Measurements from ENCODE around the gene AK1.

DNA sequence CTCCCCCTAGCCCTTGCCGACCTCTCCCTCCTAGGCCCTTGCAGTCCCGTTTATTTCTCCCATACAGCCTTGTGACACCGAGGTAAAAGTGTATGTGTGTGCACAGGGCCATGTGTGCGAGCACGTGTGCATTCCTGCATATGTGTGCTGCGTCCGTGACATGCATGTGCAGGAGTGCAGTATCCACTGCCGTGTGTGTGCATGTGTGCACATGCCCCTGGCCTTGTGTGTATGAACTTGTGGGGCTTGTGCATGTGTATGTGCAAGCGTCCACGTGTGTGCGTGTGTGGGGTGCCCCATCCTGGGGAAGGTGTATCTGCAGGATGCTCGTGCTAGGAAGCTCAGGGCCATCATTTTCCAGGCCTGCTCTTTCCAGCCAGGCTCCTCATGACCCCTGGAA is 6.6 kb downstream of the AK1 start:
- TF ChIP-seq CTCF (conservative IDR thresholded peaks at IDR 0.05; ENCODE audit: low read depth in 2 of 2) (no peak), POLR2AphosphoS5 (IDR thresholded peaks at IDR 0.05; ENCODE audit: low read depth) (no peak), EZH2phosphoT487 (IDR thresholded peaks at IDR 0.05; ENCODE audit: unreplicated experiment) (no peak), EZH2 (IDR thresholded peaks at IDR 0.05; ENCODE audit: low read depth, unreplicated experiment) (no peak), CREB1 (CRISPR knock-in tag; IDR thresholded peaks at IDR 0.05; ENCODE audit: low read depth) (no peak), ETS1 (IDR thresholded peaks at IDR 0.05) (no peak), JUNB (IDR thresholded peaks at IDR 0.05; ENCODE audit: unreplicated experiment) (no peak), STAT1 (IDR thresholded peaks at IDR 0.05; ENCODE audit: unreplicated experiment) (no peak)
- TF ChIP-seq, protein P1, sequence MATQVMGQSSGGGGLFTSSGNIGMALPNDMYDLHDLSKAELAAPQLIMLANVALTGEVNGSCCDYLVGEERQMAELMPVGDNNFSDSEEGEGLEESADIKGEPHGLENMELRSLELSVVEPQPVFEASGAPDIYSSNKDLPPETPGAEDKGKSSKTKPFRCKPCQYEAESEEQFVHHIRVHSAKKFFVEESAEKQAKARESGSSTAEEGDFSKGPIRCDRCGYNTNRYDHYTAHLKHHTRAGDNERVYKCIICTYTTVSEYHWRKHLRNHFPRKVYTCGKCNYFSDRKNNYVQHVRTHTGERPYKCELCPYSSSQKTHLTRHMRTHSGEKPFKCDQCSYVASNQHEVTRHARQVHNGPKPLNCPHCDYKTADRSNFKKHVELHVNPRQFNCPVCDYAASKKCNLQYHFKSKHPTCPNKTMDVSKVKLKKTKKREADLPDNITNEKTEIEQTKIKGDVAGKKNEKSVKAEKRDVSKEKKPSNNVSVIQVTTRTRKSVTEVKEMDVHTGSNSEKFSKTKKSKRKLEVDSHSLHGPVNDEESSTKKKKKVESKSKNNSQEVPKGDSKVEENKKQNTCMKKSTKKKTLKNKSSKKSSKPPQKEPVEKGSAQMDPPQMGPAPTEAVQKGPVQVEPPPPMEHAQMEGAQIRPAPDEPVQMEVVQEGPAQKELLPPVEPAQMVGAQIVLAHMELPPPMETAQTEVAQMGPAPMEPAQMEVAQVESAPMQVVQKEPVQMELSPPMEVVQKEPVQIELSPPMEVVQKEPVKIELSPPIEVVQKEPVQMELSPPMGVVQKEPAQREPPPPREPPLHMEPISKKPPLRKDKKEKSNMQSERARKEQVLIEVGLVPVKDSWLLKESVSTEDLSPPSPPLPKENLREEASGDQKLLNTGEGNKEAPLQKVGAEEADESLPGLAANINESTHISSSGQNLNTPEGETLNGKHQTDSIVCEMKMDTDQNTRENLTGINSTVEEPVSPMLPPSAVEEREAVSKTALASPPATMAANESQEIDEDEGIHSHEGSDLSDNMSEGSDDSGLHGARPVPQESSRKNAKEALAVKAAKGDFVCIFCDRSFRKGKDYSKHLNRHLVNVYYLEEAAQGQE (IDR thresholded peaks at IDR 0.05; ENCODE audit: unreplicated experiment): no peak
- TF ChIP-seq, protein P2, sequence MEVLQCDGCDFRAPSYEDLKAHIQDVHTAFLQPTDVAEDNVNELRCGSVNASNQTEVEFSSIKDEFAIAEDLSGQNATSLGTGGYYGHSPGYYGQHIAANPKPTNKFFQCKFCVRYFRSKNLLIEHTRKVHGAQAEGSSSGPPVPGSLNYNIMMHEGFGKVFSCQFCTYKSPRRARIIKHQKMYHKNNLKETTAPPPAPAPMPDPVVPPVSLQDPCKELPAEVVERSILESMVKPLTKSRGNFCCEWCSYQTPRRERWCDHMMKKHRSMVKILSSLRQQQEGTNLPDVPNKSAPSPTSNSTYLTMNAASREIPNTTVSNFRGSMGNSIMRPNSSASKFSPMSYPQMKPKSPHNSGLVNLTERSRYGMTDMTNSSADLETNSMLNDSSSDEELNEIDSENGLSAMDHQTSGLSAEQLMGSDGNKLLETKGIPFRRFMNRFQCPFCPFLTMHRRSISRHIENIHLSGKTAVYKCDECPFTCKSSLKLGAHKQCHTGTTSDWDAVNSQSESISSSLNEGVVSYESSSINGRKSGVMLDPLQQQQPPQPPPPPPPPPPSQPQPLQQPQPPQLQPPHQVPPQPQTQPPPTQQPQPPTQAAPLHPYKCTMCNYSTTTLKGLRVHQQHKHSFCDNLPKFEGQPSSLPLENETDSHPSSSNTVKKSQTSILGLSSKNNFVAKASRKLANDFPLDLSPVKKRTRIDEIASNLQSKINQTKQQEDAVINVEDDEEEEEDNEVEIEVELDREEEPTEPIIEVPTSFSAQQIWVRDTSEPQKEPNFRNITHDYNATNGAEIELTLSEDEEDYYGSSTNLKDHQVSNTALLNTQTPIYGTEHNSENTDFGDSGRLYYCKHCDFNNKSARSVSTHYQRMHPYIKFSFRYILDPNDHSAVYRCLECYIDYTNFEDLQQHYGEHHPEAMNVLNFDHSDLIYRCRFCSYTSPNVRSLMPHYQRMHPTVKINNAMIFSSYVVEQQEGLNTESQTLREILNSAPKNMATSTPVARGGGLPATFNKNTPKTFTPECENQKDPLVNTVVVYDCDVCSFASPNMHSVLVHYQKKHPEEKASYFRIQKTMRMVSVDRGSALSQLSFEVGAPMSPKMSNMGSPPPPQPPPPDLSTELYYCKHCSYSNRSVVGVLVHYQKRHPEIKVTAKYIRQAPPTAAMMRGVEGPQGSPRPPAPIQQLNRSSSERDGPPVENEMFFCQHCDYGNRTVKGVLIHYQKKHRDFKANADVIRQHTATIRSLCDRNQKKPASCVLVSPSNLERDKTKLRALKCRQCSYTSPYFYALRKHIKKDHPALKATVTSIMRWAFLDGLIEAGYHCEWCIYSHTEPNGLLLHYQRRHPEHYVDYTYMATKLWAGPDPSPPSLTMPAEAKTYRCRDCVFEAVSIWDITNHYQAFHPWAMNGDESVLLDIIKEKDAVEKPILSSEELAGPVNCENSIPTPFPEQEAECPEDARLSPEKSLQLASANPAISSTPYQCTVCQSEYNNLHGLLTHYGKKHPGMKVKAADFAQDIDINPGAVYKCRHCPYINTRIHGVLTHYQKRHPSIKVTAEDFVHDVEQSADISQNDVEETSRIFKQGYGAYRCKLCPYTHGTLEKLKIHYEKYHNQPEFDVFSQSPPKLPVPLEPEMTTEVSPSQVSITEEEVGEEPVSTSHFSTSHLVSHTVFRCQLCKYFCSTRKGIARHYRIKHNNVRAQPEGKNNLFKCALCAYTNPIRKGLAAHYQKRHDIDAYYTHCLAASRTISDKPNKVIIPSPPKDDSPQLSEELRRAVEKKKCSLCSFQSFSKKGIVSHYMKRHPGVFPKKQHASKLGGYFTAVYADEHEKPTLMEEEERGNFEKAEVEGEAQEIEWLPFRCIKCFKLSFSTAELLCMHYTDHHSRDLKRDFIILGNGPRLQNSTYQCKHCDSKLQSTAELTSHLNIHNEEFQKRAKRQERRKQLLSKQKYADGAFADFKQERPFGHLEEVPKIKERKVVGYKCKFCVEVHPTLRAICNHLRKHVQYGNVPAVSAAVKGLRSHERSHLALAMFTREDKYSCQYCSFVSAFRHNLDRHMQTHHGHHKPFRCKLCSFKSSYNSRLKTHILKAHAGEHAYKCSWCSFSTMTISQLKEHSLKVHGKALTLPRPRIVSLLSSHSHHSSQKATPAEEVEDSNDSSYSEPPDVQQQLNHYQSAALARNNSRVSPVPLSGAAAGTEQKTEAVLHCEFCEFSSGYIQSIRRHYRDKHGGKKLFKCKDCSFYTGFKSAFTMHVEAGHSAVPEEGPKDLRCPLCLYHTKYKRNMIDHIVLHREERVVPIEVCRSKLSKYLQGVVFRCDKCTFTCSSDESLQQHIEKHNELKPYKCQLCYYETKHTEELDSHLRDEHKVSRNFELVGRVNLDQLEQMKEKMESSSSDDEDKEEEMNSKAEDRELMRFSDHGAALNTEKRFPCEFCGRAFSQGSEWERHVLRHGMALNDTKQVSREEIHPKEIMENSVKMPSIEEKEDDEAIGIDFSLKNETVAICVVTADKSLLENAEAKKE (CRISPR knock-in tag; IDR thresholded peaks at IDR 0.05): no peak

Measured in GM23338 (cell line).